Measurements from ENCODE around the gene RNF220.

The RNF220 gene

GRCh38 chr1:44644806-44645205 lies 239.8 kb downstream of the RNF220 start:
- TF ChIP-seq CTCF (conservative IDR thresholded peaks at IDR 0.05; ENCODE audit: low read length) = no peak
- no peak overlapping the region for H3K4me3 ChIP-seq (ENCODE audit: low read length)
- DNase-seq (ENCODE audit: low read depth) = no peak

GRCh38 chr1:44645476-44646244 lies 240.6 kb downstream of the RNF220 start:
- peak overlapping the region; percentile 12 for H3K4me3 ChIP-seq (ENCODE audit: low read length)
- DNase-seq (ENCODE audit: low read depth) = peak; percentile 85
- no peak for TF ChIP-seq CTCF (conservative IDR thresholded peaks at IDR 0.05; ENCODE audit: low read length)

- DNase-seq (ENCODE audit: low read depth) = no peak
- no peak overlapping the region for H3K4me3 ChIP-seq (ENCODE audit: low read length)
- TF ChIP-seq CTCF (conservative IDR thresholded peaks at IDR 0.05; ENCODE audit: low read length) = no peak
Observed at GRCh38 chr1:44646261-44647110, 241.4 kb downstream of the RNF220 start.

GRCh38 chr1:44647896-44648295 lies 242.8 kb downstream of the RNF220 start:
- DNase-seq (ENCODE audit: low read depth) = no peak
- no peak overlapping the region for H3K4me3 ChIP-seq (ENCODE audit: low read length)
- no peak for TF ChIP-seq CTCF (conservative IDR thresholded peaks at IDR 0.05; ENCODE audit: low read length)

GRCh38 chr1:44648529-44649250 lies 243.6 kb downstream of the RNF220 start:
- no peak overlapping the region for H3K4me3 ChIP-seq (ENCODE audit: low read length)
- no peak for TF ChIP-seq CTCF (conservative IDR thresholded peaks at IDR 0.05; ENCODE audit: low read length)
- DNase-seq (ENCODE audit: low read depth) = no peak

GRCh38 chr1:44649788-44650158 lies 244.7 kb downstream of the RNF220 start:
- no peak overlapping the region for H3K4me3 ChIP-seq (ENCODE audit: low read length)
- no peak for TF ChIP-seq CTCF (conservative IDR thresholded peaks at IDR 0.05; ENCODE audit: low read length)
- DNase-seq (ENCODE audit: low read depth) = no peak
